Measurements from ENCODE around the gene PRKN.
"Not testable (repeated sequence)": the region's sequence is repeated elsewhere in the genome, so short reads cannot be mapped to it uniquely, and the experiment has no call there.

The PRKN gene

GRCh38 chr6:162543221-162543620 lies 184.3 kb downstream of the PRKN start:
- DNase-seq (ENCODE audit: low read depth), result no peak
- no peak for TF ChIP-seq CTCF (IDR thresholded peaks at IDR 0.05; ENCODE audit: low read length, missing control alignments)
- H3K4me3 ChIP-seq (replicated peaks; ENCODE audit: low read depth, low read length), result no peak overlapping the region

- no peak overlapping the region for H3K4me3 ChIP-seq (replicated peaks; ENCODE audit: low read depth, low read length)
- DNase-seq (ENCODE audit: low read depth), result no peak
- no peak for TF ChIP-seq CTCF (IDR thresholded peaks at IDR 0.05; ENCODE audit: low read length, missing control alignments)
Measured at GRCh38 chr6:162541019-162541601, 186.5 kb downstream of the PRKN start.

- H3K4me3 ChIP-seq (replicated peaks; ENCODE audit: low read depth, low read length), result no peak overlapping the region
- TF ChIP-seq CTCF (IDR thresholded peaks at IDR 0.05; ENCODE audit: low read length, missing control alignments), result no peak
- peak; percentile 1 for DNase-seq (ENCODE audit: low read depth)
Measured at GRCh38 chr6:162539321-162539720, 188.2 kb downstream of the PRKN start.

- no peak for DNase-seq (ENCODE audit: low read depth)
- no peak for TF ChIP-seq CTCF (IDR thresholded peaks at IDR 0.05; ENCODE audit: low read length, missing control alignments)
- H3K4me3 ChIP-seq (replicated peaks; ENCODE audit: low read depth, low read length), result no peak overlapping the region
Measured at GRCh38 chr6:162538643-162539064, 188.9 kb downstream of the PRKN start.

- DNase-seq (ENCODE audit: low read depth), result no peak
- TF ChIP-seq CTCF (IDR thresholded peaks at IDR 0.05; ENCODE audit: low read length, missing control alignments), result no peak
- H3K4me3 ChIP-seq (replicated peaks; ENCODE audit: low read depth, low read length), result no peak overlapping the region
Measured at GRCh38 chr6:162533009-162533400, 194.6 kb downstream of the PRKN start.

GRCh38 chr6:162532283-162533008 lies 195.1 kb downstream of the PRKN start:
- no peak for DNase-seq (ENCODE audit: low read depth)
- TF ChIP-seq CTCF (IDR thresholded peaks at IDR 0.05; ENCODE audit: low read length, missing control alignments), result no peak
- H3K4me3 ChIP-seq (replicated peaks; ENCODE audit: low read depth, low read length), result no peak overlapping the region

- DNase-seq (ENCODE audit: low read depth); H3K4me3 ChIP-seq (replicated peaks; ENCODE audit: low read depth, low read length): not testable (repeated sequence)
Measured at GRCh38 chr6:162531391-162531790, 196.2 kb downstream of the PRKN start.
